Ishikawa (cell line): Measurements from ENCODE around the gene ITPR1.

Experiments
- CEBPB ChIP-seq: IDR thresholded peaks from 2 replicates; pipeline ENCODE4 v1.6.1; 2012
- EGR1 ChIP-seq: IDR thresholded peaks from 2 replicates; pipeline ENCODE4 v1.6.1; 2012
- TCF12 ChIP-seq: IDR thresholded peaks from 2 replicates; pipeline ENCODE4 v1.6.1; 2012; ENCODE audit warnings: low read depth
- TEAD4 ChIP-seq: IDR thresholded peaks from 2 replicates; pipeline ENCODE4 v1.6.1; 2012
- YY1 ChIP-seq: IDR thresholded peaks from 2 replicates; pipeline ENCODE4 v1.6.1; 2012; ENCODE audit warnings: low read depth
- TF ChIP-seq, protein P1 (sequence below): IDR thresholded peaks from 2 replicates; pipeline ENCODE4 v1.6.1; 2012

GRCh38 chr3:4794798-4795197 is 301.6 kb downstream of the ITPR1 start:
- TF ChIP-seq YY1, result no peak
- TF ChIP-seq, protein P1, sequence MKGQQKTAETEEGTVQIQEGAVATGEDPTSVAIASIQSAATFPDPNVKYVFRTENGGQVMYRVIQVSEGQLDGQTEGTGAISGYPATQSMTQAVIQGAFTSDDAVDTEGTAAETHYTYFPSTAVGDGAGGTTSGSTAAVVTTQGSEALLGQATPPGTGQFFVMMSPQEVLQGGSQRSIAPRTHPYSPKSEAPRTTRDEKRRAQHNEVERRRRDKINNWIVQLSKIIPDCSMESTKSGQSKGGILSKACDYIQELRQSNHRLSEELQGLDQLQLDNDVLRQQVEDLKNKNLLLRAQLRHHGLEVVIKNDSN, result no peak
- no peak for TF ChIP-seq TEAD4
- no peak for TF ChIP-seq EGR1
- TF ChIP-seq TCF12, result no peak
- TF ChIP-seq CEBPB, result no peak
